H1 (cell line): ENCODE data around the gene NOS3. TPM values are rescaled to one million over a fixed set of nuclear protein-coding genes. Genes with fewer than 3 reads are reported as not detected.
A peak's percentile ranks its signal among the peaks of the same experiment; 100 is the strongest.

Experiments
- ASH2L ChIP-seq: fragments of 200-600, 300-600 bp; sonication (generic); IDR thresholded peaks from one replicate; pipeline ENCODE4 v1.7.1; 2017; ENCODE audit warnings: low read length
- BACH1 ChIP-seq: IDR thresholded peaks from 2 replicates; pipeline ENCODE4 v1.6.1; 2012; ENCODE audit warnings: low read length, improper control_type of control experiment
- CHD2 ChIP-seq: IDR thresholded peaks from 2 replicates; pipeline ENCODE4 v1.6.1; 2012; ENCODE audit warnings: low read length, improper control_type of control experiment
- CREB1 ChIP-seq: IDR thresholded peaks from 2 replicates; pipeline ENCODE4 v1.6.1; 2012; ENCODE audit warnings: inconsistent platforms
- KDM4A ChIP-seq: IDR thresholded peaks from one replicate; pipeline ENCODE4 v1.7.1; 2012; ENCODE audit warnings: low read depth, mild to moderate bottlenecking, moderate library complexity, low read length, inconsistent platforms; ENCODE audit not compliant: severe bottlenecking
- KDM5A ChIP-seq: fragments of 200-600 bp; IDR thresholded peaks from 2 replicates; pipeline ENCODE4 v1.7.1; 2012; ENCODE audit warnings: mild to moderate bottlenecking, low read length, inconsistent platforms, mixed read lengths
- NANOG ChIP-seq: IDR thresholded peaks from 2 replicates; pipeline ENCODE4 v1.6.1; 2011; ENCODE audit warnings: low read length, low read depth, mild to moderate bottlenecking, inconsistent platforms; ENCODE audit not compliant: insufficient read depth, poor library complexity, severe bottlenecking
- NRF1 ChIP-seq: IDR thresholded peaks from 2 replicates; pipeline ENCODE4 v1.6.1; 2011; ENCODE audit warnings: mild to moderate bottlenecking, low read depth, low read length, improper control_type of control experiment
- RBBP5 ChIP-seq: IDR thresholded peaks from 2 replicates; pipeline ENCODE4 v1.7.1; 2012; ENCODE audit warnings: low read depth, mild to moderate bottlenecking, inconsistent platforms, low read length, moderate library complexity, borderline replicate concordance
- RFX5 ChIP-seq: IDR thresholded peaks from 2 replicates; pipeline ENCODE4 v1.6.1; 2011; ENCODE audit warnings: low read depth, low read length, improper control_type of control experiment, borderline replicate concordance
- RNF2 ChIP-seq: fragments of 200-900, 300-1000 bp; sonication (generic); IDR thresholded peaks from 2 replicates; pipeline ENCODE4 v1.7.1; 2016; ENCODE audit warnings: borderline replicate concordance, low read depth, mild to moderate bottlenecking, antibody characterized with exemption, low read length; ENCODE audit not compliant: poor library complexity, severe bottlenecking; ENCODE audit errors: missing control alignments
- SAP30 ChIP-seq: fragments of 300-600 bp; sonication (generic); IDR thresholded peaks from 2 replicates; pipeline ENCODE4 v1.7.1; 2012; ENCODE audit warnings: low read length, moderate library complexity, mild to moderate bottlenecking, inconsistent platforms; ENCODE audit not compliant: insufficient read depth, insufficient replicate concordance
- SIN3A ChIP-seq, 2 experiments: IDR thresholded peaks in 1 of 2; conservative IDR thresholded peaks in 1 of 2; 2 replicates each; pipeline ENCODE4 v1.6.1; 2011 to 2012; ENCODE audit warnings: low read length in 2 of 2, improper control_type of control experiment in 1 of 2, low read depth in 1 of 2, mild to moderate bottlenecking in 1 of 2
- SIRT6 ChIP-seq: IDR thresholded peaks from one replicate; pipeline ENCODE4 v1.7.1; 2012; ENCODE audit warnings: low read length, inconsistent platforms
- SIX5 ChIP-seq: IDR thresholded peaks from 2 replicates; pipeline ENCODE4 v1.6.1; 2011; ENCODE audit warnings: mild to moderate bottlenecking, low read depth, low read length
- SP1 ChIP-seq: IDR thresholded peaks from 2 replicates; pipeline ENCODE4 v1.6.1; 2011; ENCODE audit warnings: low read depth, low read length
- SP2 ChIP-seq: IDR thresholded peaks from 2 replicates; pipeline ENCODE4 v1.6.1; 2012; ENCODE audit warnings: mild to moderate bottlenecking, low read length, inconsistent platforms
- TAF7 ChIP-seq: optimal IDR thresholded peaks from 2 replicates; pipeline ENCODE3; 2011; ENCODE audit warnings: low read depth, mild to moderate bottlenecking, inconsistent platforms, low read length, moderate library complexity, borderline replicate concordance
- TEAD4 ChIP-seq: IDR thresholded peaks from 2 replicates; pipeline ENCODE4 v1.6.1; 2012; ENCODE audit warnings: low read depth, low read length, inconsistent platforms, mixed read lengths
- polyA plus RNA-seq, 7 experiments: library from polyadenylated mRNA; depleted of rRNA in 3 of 7; stranded (reverse) in 5 of 7; unstranded in 2 of 7; fragments of >200 nt in 5 of 7; fragments of 200-250 nt in 2 of 7; gene quantifications; 1 replicate in 5 of 7; 2 replicates in 1 of 7; 4 replicates in 1 of 7; pipeline versions ENCODE4 v1.2.1 to v1.2.3, GENCODE V29; 2011 to 2013; ENCODE audit warnings: missing spikeins in 2 of 7, mixed read lengths in 2 of 7
- total RNA-seq: library from RNA; stranded (reverse); fragmentation: NEBNext Ultra II Directional; extraction: Animal tissue kit (Norgen Biotek cat#: 25700); gene quantifications from 2 replicates; pipeline ENCODE4 v1.2.1, GENCODE V29; 2021
- TF ChIP-seq, protein P1 (sequence below): IDR thresholded peaks from 2 replicates; pipeline ENCODE4 v1.6.1; 2012; ENCODE audit warnings: inconsistent platforms

The NOS3 gene
- total and polyA plus RNA-seq, 2 of the 8 experiments (the other 6 are each of a cell fraction or from before 2014, with no cell fraction given): 4.4 to 16.2 TPM

- peak; percentile 94 for TF ChIP-seq CHD2
- peak; percentile 40; the same call in 1 of the 2 replicates for TF ChIP-seq RBBP5
- TF ChIP-seq NANOG: peak; percentile 37
- no peak for TF ChIP-seq RFX5
- TF ChIP-seq KDM4A: peak; percentile 55
- peak; percentile 93 for TF ChIP-seq SP2
- no peak for TF ChIP-seq TAF7
- TF ChIP-seq SIRT6: no peak
- TF ChIP-seq TEAD4: peak; percentile 88
- TF ChIP-seq RNF2: no peak
- peak; percentile 99 for TF ChIP-seq SP1
- peak; percentile 32 for TF ChIP-seq ASH2L
- peak; percentile 6; the same call in 1 of the 2 replicates for TF ChIP-seq BACH1
- TF ChIP-seq SIN3A (conservative IDR thresholded peaks at IDR 0.05 in 1 of 2, IDR thresholded peaks at IDR 0.05 in 1 of 2; ENCODE audit: low read depth in 1 of 2, low read length in 2 of 2): peak in 1 of 2 experiments; percentile 73; a peak in 2 of 4 replicates
- TF ChIP-seq CREB1: peak; percentile 75
- TF ChIP-seq SIX5: peak; percentile 64
- TF ChIP-seq NRF1: no peak
- peak; percentile 67; the same call in 1 of the 2 replicates for TF ChIP-seq KDM5A
- TF ChIP-seq, protein P1, sequence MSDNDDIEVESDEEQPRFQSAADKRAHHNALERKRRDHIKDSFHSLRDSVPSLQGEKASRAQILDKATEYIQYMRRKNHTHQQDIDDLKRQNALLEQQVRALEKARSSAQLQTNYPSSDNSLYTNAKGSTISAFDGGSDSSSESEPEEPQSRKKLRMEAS: peak; percentile 83
- TF ChIP-seq SAP30: peak; percentile 10
Observed at GRCh38 chr7:151028131-151028947, 37.5 kb downstream of the NOS3 start, which contains the start of gene ABCB8 (continued).
